Mesenteric fat pad (tissue), 1 donor: ENCODE measurements around the gene HLA-G. TPM values are rescaled to one million over a fixed set of nuclear protein-coding genes. Genes with fewer than 3 reads are reported as not detected.
A peak's percentile ranks its signal among the peaks of the same experiment; 100 is the strongest.

Experiments used
- DNase-seq: peaks from one replicate; pipeline ENCODE4 v3.0.0-alpha.2; 2020; ENCODE audit warnings: low spot score
- total RNA-seq: library from RNA; stranded (reverse); fragmentation: NEBNext Ultra II Directional; extraction: Animal tissue kit (Norgen Biotek cat#: 25700); gene quantifications from one replicate; pipeline ENCODE4 v1.2.1, GENCODE V29; 2021
- donor health status: DM: yes; HTN: yes; CAD: no.

The HLA-G gene
- total RNA-seq, 1 donor from 2014 or later: not detected

- no peak for DNase-seq
Observed at GRCh38 chr6:29816030-29816429, 11.6 kb upstream of the HLA-G start.

GRCh38 chr6:29818892-29819291 is 8.7 kb upstream of the HLA-G start:
- no peak for DNase-seq

- no peak for DNase-seq
Observed at GRCh38 chr6:29824144-29824543, 3.5 kb upstream of the HLA-G start.

- DNase-seq: no peak
Observed at GRCh38 chr6:29825848-29826247, 1.8 kb upstream of the HLA-G start.

GRCh38 chr6:29826271-29826670 is 1.4 kb upstream of the HLA-G start:
- DNase-seq: no peak

- no peak for DNase-seq
Observed at GRCh38 chr6:29828471-29828797, 809 bp downstream of the HLA-G start.

GRCh38 chr6:29829766-29830165 is 2.1 kb downstream of the HLA-G start:
- DNase-seq: no peak

- no peak for DNase-seq
Observed at GRCh38 chr6:29830409-29830808, 2.8 kb downstream of the HLA-G start.

GRCh38 chr6:29831776-29832175 is 4.2 kb downstream of the HLA-G start:
- DNase-seq: no peak

GRCh38 chr6:29834564-29835436 is 7.2 kb downstream of the HLA-G start:
- DNase-seq: no peak

GRCh38 chr6:29839917-29840316 is 12.3 kb downstream of the HLA-G start:
- DNase-seq: no peak

GRCh38 chr6:29841030-29841429 is 13.4 kb downstream of the HLA-G start:
- DNase-seq: no peak

- DNase-seq: no peak
Observed at GRCh38 chr6:29845405-29846006, 17.9 kb downstream of the HLA-G start.

- no peak for DNase-seq
Observed at GRCh38 chr6:29847871-29848630, 20.4 kb downstream of the HLA-G start.

GRCh38 chr6:29850011-29850553 is 22.5 kb downstream of the HLA-G start:
- DNase-seq: no peak

GRCh38 chr6:29851190-29851589 is 23.6 kb downstream of the HLA-G start:
- DNase-seq: peak; percentile 73

GRCh38 chr6:29853245-29853644 is 25.6 kb downstream of the HLA-G start:
- peak; percentile 71 for DNase-seq

- no peak for DNase-seq
Observed at GRCh38 chr6:29858006-29858405, 30.4 kb downstream of the HLA-G start.

- no peak for DNase-seq
Observed at GRCh38 chr6:29861521-29862255, 34.1 kb downstream of the HLA-G start.

GRCh38 chr6:29864037-29864810 is 36.6 kb downstream of the HLA-G start:
- DNase-seq: no peak
